Limb (tissue), 2 donors: ENCODE measurements around the gene SYMPK.
"Not testable (repeated sequence)": the region's sequence is repeated elsewhere in the genome, so short reads cannot be mapped to it uniquely, and the experiment has no call there.

ENCODE experiments used
- DNase-seq, 2 donors: peaks; one replicate each; pipeline ENCODE4 v3.0.0-alpha.2; 2016; ENCODE audit errors: extremely low spot score in 2 of 2

SYMPK gene

GRCh38 chr19:45885556-45886426 is 22.8 kb upstream of the SYMPK start, which contains the start of gene IRF2BP1:
Gene IRF2BP1, minus strand, starts transcription at chr19:45886141. Its CDS starts 367 bp downstream, at chr19:45885774.
- DNase-seq: peak; percentile 93 to 95

GRCh38 chr19:45884682-45885555 is 22.0 kb upstream of the SYMPK start:
- DNase-seq: peak in 1 of 2 donors; percentile 60

DNA sequence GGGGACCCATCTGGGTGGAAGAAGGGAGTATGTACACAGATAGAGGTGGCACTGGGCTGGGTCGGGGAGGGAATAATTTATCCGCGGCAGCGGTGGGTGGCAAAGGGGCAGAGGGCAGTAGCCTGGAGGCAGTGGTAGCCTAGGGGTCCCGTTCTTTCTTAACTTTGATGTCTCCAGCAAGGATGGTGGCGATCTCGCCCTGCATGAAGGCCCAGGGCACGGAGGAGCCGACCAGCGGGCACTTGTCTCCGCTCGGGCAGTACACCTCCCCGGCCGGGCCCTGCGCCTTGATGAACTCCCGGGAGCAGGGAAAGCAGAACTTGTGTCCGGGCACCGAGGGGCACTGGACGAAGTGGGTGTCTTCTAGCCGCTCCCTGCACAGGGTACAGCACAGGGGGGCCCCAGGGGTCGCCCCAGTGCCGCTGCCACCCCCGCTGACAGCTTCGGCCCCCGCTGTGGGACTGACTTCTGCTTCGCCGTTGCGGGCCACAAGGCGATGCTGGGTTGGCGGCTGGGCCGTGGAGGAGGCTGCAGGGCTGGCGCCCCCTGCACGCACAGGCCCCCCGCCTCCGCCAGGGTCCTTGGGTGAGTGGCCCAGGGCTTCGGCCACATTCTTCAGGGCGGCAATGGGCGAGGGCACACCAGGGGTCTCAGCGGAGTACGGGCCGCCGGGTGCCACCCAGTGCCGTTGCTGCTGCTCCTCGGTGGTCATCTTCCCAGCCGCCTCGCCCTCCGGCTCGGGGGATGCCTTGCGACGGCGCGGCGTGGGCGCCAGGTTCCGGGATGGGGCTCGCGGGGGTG is 21.1 kb upstream of the SYMPK start:
- no peak for DNase-seq

GRCh38 chr19:45883586-45883880 is 20.6 kb upstream of the SYMPK start:
- DNase-seq: no peak

DNA sequence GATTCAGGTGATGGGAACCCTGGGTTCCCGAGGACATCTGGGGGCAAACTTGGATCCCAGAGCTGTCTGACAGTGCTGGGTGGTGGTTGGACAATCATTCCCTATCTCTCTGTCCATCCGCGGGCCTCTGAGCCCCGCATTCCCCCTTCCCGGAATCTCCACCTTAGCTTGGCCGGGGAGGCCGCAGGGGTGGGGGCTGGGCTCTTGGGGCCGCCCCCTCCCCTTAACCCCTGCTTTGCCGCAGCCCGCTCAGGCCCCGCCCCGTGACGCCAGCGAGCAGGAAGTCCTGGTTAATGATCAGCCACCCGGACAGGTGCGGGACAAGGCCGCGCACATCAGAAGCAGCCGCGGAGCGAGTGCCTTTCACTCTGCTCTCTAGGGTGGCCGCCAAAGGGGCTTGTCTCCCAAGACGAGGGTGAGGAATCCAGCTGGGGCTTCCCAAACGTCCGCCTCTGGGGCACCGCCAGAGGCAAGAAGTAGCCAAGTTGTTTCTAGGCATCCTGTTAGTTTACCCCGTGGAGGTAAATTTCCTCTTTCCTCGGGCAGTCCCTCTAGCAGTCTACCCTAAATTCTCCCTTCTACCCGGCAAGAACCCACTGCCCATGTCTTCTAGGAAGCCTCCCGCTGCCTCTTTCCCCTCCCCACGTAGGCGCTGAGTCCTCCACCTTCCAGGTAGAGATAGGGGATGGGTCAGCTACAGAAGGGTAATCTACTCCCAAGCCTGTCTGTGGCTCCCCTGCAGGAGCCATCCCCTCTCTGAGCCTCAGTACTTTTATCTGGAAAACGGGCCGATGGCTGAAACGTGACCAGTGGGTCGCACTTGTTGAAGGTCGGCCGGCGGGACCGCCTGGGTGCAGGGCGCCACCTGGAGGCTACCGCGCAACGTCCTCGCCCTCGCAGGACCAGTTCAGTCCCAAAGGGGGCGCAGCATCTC is 20.0 kb upstream of the SYMPK start:
- DNase-seq: peak; percentile 84 to 88

GRCh38 chr19:45881909-45882528 is 19.1 kb upstream of the SYMPK start:
- no peak for DNase-seq

DNA sequence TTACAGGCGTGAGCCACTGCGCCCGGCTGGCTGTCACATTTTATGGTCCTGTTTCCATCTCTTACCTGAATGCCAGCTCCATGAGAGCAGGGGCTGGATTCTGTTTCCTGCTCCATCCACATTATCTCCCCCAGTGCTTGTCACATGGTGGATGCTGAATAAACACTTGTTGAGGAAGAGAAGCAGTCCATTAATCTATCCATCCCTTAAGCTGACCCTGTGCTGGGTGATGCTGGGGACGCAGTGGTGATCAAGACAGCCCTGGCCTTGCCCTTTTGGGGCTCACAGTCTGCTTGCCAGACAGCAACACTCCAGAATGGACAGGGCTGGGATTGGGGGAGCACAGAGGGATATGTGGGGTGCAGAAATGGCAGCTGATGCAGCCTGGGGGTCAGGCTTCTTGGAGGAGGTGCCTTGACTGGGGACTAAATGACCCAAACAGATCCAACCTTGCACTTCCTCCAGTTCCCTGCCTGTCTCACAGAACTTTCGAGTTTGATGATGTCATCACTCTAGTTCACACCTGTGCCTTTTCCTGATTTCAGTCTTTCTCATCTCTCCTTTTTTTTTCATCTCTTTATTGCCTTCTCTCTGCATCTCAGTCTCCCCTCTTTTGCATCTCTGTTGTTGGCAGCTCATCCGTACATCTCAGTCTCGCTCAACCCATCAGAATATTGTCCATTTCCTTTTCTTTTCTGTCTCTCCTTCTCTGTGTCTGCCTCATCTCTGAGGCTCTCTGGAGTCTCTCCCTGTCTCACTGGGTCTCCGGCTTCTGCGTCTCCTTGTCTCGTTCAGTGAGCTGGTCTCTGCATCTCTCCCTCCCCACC is 18.3 kb upstream of the SYMPK start:
- DNase-seq: no peak

DNA sequence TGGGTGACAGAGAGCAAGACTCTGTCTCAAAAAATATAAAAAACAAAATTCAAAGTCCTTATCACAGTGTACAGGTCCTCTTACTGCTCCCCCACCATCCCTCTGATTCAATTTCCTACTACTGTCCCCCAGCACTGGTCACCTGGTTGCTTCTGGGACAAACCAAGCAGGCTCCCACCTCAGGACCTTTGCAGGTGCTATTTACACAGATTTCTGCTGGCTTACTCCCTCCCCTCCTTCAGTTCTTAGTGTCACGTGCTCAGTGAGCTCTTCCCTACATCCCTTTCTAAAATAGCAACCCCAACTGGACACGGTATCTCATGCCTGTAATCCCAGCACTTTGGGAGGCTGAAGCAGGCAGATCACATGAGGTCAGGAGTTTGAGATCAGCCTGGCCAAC is 17.0 kb upstream of the SYMPK start:
- DNase-seq: no peak

- DNase-seq: peak in 1 of 2 donors; percentile 61
These were observed 16.1 kb upstream of the SYMPK start for GRCh38 chr19:45879055-45879454.

DNA sequence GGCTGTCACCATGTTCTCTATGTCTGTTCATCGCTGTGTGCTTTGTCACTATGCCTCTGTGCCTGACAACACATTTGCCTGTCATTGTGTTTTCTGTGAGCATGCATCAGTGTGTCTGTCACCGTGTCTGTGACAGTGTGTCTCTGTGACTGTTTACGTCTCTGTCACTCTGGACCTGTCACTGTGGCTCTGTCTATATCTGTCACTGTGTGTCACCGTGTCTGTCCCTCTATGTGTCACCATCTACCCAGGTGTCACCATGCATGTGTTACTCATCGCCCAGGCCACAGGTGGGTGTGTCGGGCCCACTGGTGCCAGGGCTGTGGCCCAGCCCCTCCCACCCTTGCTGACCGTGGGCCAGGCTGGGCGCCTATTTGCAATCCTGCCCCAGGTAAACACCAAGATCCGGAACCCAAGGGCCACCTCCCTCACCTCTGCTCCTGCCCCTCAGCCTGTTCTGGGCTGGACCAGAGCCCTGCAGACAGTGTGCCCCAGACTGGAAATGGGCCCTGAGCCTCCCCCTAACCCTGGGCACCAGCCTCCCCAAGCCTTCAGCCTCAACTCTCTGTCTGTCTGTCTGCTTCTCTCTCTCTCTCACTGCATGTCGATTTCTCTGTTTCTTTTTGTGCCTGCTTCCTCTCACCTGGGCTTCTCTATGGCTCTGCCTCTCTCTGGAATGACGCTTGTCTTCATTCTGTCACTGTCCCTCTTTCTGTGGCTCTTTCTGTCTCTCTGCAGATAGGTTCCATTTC is 15.3 kb upstream of the SYMPK start:
- DNase-seq: peak in 1 of 2 donors; percentile 29

- DNase-seq: peak; percentile 58 to 84
These were observed 13.7 kb upstream of the SYMPK start for GRCh38 chr19:45876411-45877197.

GRCh38 chr19:45876161-45876410 is 13.1 kb upstream of the SYMPK start:
- no peak for DNase-seq

DNA sequence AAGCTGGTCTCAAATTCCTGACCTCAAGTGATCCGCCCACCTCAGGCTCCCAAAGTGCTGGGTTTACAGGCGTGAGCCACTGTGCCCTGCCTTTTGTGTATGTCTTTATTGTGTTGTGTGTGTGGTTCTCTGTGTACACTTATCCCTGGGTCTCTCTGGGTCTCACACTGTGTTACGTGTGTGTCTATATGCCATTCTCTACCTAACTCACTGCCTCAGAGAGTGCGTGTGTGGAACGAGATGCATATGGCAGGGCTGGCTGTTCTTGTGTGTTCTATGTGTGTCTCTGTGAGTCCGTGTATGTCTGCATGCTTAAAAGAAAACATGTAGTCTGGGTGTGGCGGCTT is 11.6 kb upstream of the SYMPK start:
- no peak for DNase-seq

- DNase-seq: no peak
These were observed 10.3 kb upstream of the SYMPK start for GRCh38 chr19:45873219-45873772.

- no peak for DNase-seq
These were observed 9.4 kb upstream of the SYMPK start for GRCh38 chr19:45872095-45872919.

DNA sequence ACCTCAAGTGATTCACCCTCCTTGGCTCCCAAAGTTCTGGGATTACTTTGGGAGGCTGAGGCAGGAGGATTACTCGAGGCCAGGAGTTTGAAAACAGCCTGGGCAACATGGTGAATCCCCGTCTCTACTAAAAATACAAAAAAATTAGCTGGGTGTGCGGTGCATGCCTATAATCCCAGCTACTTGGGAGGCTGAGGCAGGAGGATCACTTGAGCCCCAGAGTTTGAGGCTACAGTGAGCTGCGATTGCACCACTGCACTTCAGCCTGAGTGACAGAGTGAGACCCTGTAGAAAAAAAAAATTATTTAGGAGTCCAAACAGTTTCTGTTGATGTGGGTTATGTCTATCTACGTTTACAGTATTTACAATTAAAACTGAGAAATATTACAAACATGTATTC is 7.9 kb upstream of the SYMPK start:
- no peak for DNase-seq

- DNase-seq: not testable (repeated sequence)
These were observed 4.3 kb upstream of the SYMPK start for GRCh38 chr19:45867241-45867640.
